HG03565 (cell line): ENCODE results near the gene TSGA10IP.

Experiments
- ATAC-seq: cut with Tn5 transposase; IDR thresholded peaks from one replicate; pipeline ENCODE4 v1.9.1; 2021; ENCODE audit warnings: mild to moderate bottlenecking, moderate library complexity; ENCODE audit not compliant: unreplicated experiment

TSGA10IP gene

GRCh38 chr11:66003291-66003690, 58.0 kb downstream of the TSGA10IP start:
- ATAC-seq = no peak

- ATAC-seq = no peak
These were observed 58.9 kb downstream of the TSGA10IP start for GRCh38 chr11:66004186-66004585.

GRCh38 chr11:66006134-66006890, 61.0 kb downstream of the TSGA10IP start:
- no peak for ATAC-seq

GRCh38 chr11:66006891-66007176, 61.6 kb downstream of the TSGA10IP start:
- no peak for ATAC-seq

DNA sequence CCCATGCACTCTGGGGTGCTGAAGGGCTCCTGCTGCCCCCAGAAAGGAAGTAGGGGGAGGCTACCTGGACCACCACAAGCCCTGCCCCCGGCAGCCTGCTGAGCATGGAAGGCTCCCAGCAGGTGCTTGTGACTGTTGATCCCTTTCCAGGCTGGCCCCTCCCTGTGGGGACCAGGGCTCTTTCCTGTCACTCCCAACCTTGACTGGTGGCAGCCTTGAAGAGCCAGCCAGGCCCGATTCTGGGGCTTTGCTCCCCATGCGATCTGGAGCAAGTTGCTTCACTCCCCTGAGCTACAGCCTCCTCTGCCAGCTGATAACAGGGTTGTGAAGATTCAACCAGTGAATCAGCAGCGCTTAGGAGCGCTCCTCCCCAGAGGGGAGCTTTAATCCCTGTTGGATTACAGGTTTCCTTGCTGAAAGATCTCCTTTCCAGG, 61.9 kb downstream of the TSGA10IP start:
- ATAC-seq = no peak

DNA sequence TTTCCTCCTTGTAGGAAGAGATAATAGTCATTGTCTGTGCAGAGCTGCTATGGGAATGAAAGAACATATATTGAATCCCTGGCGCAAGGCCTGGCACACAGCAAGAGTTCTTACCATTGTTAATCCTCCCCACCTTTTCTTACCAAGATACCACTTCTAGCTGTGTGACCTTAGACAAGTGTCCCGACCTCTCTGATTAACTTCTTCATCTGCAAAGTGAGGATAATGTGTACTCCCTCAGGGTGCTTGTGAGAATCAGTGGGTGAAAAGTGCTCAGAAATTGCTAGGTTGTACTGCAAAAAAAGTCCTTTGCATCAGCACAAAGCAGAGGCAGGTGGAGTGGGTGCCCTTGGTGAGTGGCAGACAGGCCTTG, 62.8 kb downstream of the TSGA10IP start:
- no peak for ATAC-seq

DNA sequence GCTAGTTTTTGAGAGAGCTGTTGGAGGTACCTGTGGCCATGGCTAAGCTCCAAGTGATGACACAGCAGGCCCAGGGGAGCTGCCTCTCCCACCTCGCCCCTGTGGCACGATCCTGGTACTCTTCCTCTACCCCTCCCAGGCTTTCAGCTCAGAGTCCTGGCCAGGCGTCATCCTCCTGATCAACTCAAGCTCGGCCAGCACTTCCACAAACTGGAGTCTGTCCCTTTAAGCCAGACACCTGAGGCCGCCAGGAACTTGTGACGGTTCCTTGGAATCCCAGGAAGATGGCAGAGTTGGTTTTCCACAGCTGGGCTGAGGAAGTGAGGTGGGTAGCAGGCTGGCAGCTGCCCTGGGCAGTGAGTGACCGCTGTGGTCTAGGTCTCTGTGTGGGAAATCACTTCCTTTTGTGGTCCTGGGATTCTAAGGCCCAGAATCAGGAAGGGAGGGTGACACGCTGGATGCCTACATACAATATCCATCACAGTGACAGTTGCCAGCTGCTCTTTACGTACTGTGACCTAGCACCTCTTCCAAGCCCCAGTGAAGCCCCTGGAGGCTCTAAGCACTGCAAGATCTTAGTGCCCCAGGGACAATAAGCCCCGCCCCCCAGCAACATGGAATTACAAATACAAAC, 63.3 kb downstream of the TSGA10IP start:
- no peak for ATAC-seq
